Fibroblast of pulmonary artery (primary cell): ENCODE measurements around the gene PLP1.

ENCODE experiments used
- DNase-seq: peaks from one replicate; pipeline ENCODE4 v3.0.0-alpha.2; 2010; ENCODE audit warnings: low read depth
- H3K4me3 ChIP-seq: replicated peaks from 2 replicates; pipeline ENCODE4 v1.5.1; 2011; ENCODE audit warnings: low read depth, mild to moderate bottlenecking, control low read depth, low read length, moderate library complexity
- CTCF ChIP-seq: IDR thresholded peaks from 2 replicates; pipeline ENCODE4 v1.5.1; 2011; ENCODE audit warnings: mild to moderate bottlenecking, control low read depth, low read length, inconsistent platforms; ENCODE audit errors: missing control alignments

Gene PLP1

DNA sequence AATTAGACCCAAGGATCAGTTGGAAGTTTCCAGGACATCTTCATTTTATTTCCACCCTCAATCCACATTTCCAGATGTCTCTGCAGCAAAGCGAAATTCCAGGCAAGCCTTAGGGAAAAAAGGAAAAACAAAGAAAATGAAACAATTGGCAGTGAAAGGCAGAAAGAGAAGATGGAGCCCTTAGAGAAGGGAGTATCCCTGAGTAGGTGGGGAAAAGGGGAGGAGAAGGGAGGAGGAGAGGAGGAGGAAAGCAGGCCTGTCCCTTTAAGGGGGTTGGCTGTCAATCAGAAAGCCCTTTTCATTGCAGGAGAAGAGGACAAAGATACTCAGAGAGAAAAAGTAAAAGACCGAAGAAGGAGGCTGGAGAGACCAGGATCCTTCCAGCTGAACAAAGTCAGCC lies at the start of gene PLP1:
Gene PLP1, plus strand, starts transcription at position 295 of the 400 bp plus-strand sequence. CDS start 156 bp downstream, outside the sequence.
- H3K4me3 ChIP-seq: no peak within 1 kb of the TSS
- no peak for TF ChIP-seq CTCF
- no peak for DNase-seq

GRCh38 chrX:103727115-103727514 lies 49.5 kb upstream of the PLP1 start:
- no peak for TF ChIP-seq CTCF
- DNase-seq: no peak
- H3K4me3 ChIP-seq: no peak overlapping the region

DNA sequence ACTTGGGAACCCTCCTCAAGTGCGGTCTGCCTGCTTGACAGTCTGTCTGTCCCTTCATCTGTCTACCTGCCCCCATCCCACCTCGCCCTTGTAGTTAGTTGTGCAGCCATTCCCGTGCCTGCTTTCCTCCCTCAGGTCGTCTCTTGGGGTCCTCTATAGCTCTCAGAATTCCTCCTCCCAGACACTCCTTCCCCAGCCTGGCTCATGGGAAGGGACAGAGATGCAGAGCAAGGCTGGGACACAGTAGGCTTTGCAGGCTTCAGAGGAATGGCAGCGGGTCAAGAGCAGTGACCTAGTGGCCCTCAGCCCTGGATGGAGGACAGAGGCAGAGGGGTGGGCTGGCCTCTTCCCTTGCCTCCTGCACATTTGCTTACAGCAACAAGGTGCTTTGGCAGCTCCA lies 47.6 kb upstream of the PLP1 start:
- no peak overlapping the region for H3K4me3 ChIP-seq
- TF ChIP-seq CTCF: no peak
- DNase-seq: no peak

- no peak overlapping the region for H3K4me3 ChIP-seq
- DNase-seq: peak; percentile 43
- no peak for TF ChIP-seq CTCF
These were observed 46.4 kb upstream of the PLP1 start for GRCh38 chrX:103730147-103730795.

GRCh38 chrX:103730796-103731493 lies 45.7 kb upstream of the PLP1 start:
- no peak overlapping the region for H3K4me3 ChIP-seq
- peak; percentile 97 for DNase-seq
- no peak for TF ChIP-seq CTCF

DNA sequence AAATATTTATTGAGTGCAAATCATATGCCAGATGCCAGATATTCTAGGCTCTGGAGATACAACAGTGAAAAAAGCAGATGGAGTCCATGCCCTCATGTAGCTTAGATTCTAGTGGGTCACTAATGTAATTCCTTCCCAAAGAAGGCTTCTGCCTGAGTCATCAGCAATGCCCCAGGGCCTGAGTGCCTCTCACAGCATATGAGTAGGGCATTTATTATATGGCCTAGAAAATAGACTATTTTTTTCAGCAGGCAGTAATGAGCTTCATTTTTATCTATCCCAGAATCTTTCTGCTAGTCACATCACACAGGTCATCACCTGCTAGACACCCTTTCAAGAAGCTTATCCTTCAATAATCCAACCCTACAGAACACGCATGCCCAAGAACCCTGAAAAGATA lies 43.6 kb upstream of the PLP1 start:
- no peak for TF ChIP-seq CTCF
- no peak for DNase-seq
- no peak overlapping the region for H3K4me3 ChIP-seq

- TF ChIP-seq CTCF: no peak
- peak; percentile 72 for DNase-seq
- H3K4me3 ChIP-seq: no peak overlapping the region
These were observed 42.4 kb upstream of the PLP1 start for GRCh38 chrX:103734125-103734760.
